K562 (cell line): ENCODE measurements around the gene FGF21. TPM values are rescaled to one million over a fixed set of nuclear protein-coding genes. Genes with fewer than 3 reads are reported as not detected.

Experiments used
- BHLHE40 ChIP-seq: IDR thresholded peaks from 2 replicates; pipeline ENCODE4 v1.6.1; 2011; ENCODE audit warnings: low read length, improper control_type of control experiment
- EP400 ChIP-seq: fragments of 450-650 bp; IDR thresholded peaks from 2 replicates; pipeline ENCODE4 v1.6.1; 2017; ENCODE audit warnings: antibody characterized with exemption, mild to moderate bottlenecking, moderate library complexity
- FOSL1 ChIP-seq: fragments of 200-800 bp; sonication (Bioruptor generic); conservative IDR thresholded peaks from 2 replicates; pipeline ENCODE4 v1.6.1; 2016; ENCODE audit warnings: missing genetic modification characterization, missing compliant biosample characterization
- PYGO2 ChIP-seq: fragments of 450-650 bp; IDR thresholded peaks from 2 replicates; pipeline ENCODE4 v1.6.1; 2016; ENCODE audit warnings: mild to moderate bottlenecking, missing genetic modification characterization, moderate library complexity, missing compliant biosample characterization
- SNAPC5 ChIP-seq: fragments of 250-450 bp; sonication (Bioruptor Pico); IDR thresholded peaks from 2 replicates; pipeline ENCODE4 v1.8.0; 2021; ENCODE audit warnings: moderate library complexity, mild to moderate bottlenecking, inconsistent platforms
- TRIM24 ChIP-seq, 2 experiments: fragments of 450-650 bp; IDR thresholded peaks; 2 replicates each; pipeline ENCODE4 v1.6.1; 2016
- ZBTB49 ChIP-seq: sonication (generic); formaldehyde crosslinking; IDR thresholded peaks from 2 replicates; pipeline ENCODE4 v1.8.0; 2022; ENCODE audit warnings: missing genetic modification reagents, mild to moderate bottlenecking, borderline replicate concordance
- ZFP36 ChIP-seq: fragments of 150-350 bp; IDR thresholded peaks from 2 replicates; pipeline ENCODE4 v1.6.1; 2018; ENCODE audit warnings: low read length, low read depth; ENCODE audit not compliant: partially characterized antibody
- ZNF140 ChIP-seq: fragments of 250-450 bp; sonication (Bioruptor Pico); IDR thresholded peaks from 2 replicates; pipeline ENCODE4 v1.8.0; 2021; ENCODE audit warnings: moderate library complexity, mild to moderate bottlenecking, inconsistent platforms
- ZNF175 ChIP-seq: fragments of 200-800 bp; sonication (Bioruptor generic); IDR thresholded peaks from 2 replicates; pipeline ENCODE4 v1.6.1; 2016; ENCODE audit warnings: low read depth, mild to moderate bottlenecking, missing genetic modification characterization, missing compliant biosample characterization
- ZNF589 ChIP-seq: fragments of 200-800 bp; sonication (Bioruptor generic); IDR thresholded peaks from 2 replicates; pipeline ENCODE4 v1.6.1; 2016; ENCODE audit warnings: low read depth, missing genetic modification characterization, missing compliant biosample characterization
- ZNF766 ChIP-seq: fragments of 200-800 bp; sonication (Bioruptor generic); conservative IDR thresholded peaks from 2 replicates; pipeline ENCODE4 v1.6.1; 2016; ENCODE audit warnings: missing genetic modification characterization, missing compliant biosample characterization
- ZNF77 ChIP-seq: fragments of 250-450 bp; sonication (Bioruptor Pico); IDR thresholded peaks from 2 replicates; pipeline ENCODE4 v1.5.0; 2020
- polyA plus RNA-seq, 8 experiments: library from polyadenylated mRNA; depleted of rRNA in 4 of 8; stranded (reverse) in 5 of 8; unstranded in 3 of 8; fragments of >200 nt; fragmentation: Nextera tagmentation in 2 of 8; fragmentation: Illumina TruSeq in 1 of 8; extraction: Ambion mirVana in 2 of 8; extraction: Trizol in 1 of 8; gene quantifications; 2 replicates each; pipeline versions ENCODE4 v1.2.1 to v1.2.3, GENCODE V29; 2011 to 2014; ENCODE audit warnings: inconsistent platforms in 1 of 8, missing spikeins in 1 of 8
- total RNA-seq, 7 experiments: library from RNA; depleted of rRNA in 6 of 7; stranded (reverse); fragments of >200 nt in 6 of 7; fragmentation: Illumina TruSeq in 2 of 7; extraction: Trizol in 2 of 7; gene quantifications; 2 replicates each; pipeline versions ENCODE4 v1.2.1 to v1.2.3, GENCODE V29; 2011 to 2021; ENCODE audit warnings: low replicate concordance in 1 of 7
- TF ChIP-seq, protein P1 (sequence below): fragments of 250-450 bp; sonication (Bioruptor Pico); IDR thresholded peaks from 2 replicates; pipeline ENCODE4 v1.5.0; 2021
- TF ChIP-seq, protein P2 (sequence below): fragments of 250-450 bp; sonication (Bioruptor Pico); IDR thresholded peaks from 2 replicates; pipeline ENCODE4 v1.5.0; 2021; ENCODE audit warnings: mild to moderate bottlenecking, borderline replicate concordance

FGF21 gene
- total and polyA plus RNA-seq, 9 of the 15 experiments (the other 6 are each of a cell fraction or from before 2014, with no cell fraction given): 0.04 to 0.77 (median 0.09) TPM; not detected in 6

- TF ChIP-seq ZNF589 (CRISPR knock-in tag): 0 out of 2 replicates have a peak, but pooled peaks have one; percentile 37
- no peak for TF ChIP-seq TRIM24 (IDR thresholded peaks at IDR 0.05)
- TF ChIP-seq PYGO2 (tag): no peak
- no peak for TF ChIP-seq ZFP36
- no peak for TF ChIP-seq SNAPC5 (CRISPR knock-in tag)
- TF ChIP-seq, protein P1, sequence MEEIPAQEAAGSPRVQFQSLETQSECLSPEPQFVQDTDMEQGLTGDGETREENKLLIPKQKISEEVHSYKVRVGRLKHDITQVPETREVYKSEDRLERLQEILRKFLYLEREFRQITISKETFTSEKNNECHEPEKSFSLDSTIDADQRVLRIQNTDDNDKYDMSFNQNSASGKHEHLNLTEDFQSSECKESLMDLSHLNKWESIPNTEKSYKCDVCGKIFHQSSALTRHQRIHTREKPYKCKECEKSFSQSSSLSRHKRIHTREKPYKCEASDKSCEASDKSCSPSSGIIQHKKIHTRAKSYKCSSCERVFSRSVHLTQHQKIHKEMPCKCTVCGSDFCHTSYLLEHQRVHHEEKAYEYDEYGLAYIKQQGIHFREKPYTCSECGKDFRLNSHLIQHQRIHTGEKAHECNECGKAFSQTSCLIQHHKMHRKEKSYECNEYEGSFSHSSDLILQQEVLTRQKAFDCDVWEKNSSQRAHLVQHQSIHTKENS (CRISPR knock-in tag): no peak
- no peak; the same call in 1 of the 2 replicates for TF ChIP-seq FOSL1 (tag)
- TF ChIP-seq EP400: no peak
- no peak for TF ChIP-seq ZNF77 (CRISPR knock-in tag)
- TF ChIP-seq ZNF175: no peak
- TF ChIP-seq ZNF140 (CRISPR knock-in tag): no peak
- no peak for TF ChIP-seq BHLHE40
- peak; percentile 90 for TF ChIP-seq ZNF766
- TF ChIP-seq, protein P2, sequence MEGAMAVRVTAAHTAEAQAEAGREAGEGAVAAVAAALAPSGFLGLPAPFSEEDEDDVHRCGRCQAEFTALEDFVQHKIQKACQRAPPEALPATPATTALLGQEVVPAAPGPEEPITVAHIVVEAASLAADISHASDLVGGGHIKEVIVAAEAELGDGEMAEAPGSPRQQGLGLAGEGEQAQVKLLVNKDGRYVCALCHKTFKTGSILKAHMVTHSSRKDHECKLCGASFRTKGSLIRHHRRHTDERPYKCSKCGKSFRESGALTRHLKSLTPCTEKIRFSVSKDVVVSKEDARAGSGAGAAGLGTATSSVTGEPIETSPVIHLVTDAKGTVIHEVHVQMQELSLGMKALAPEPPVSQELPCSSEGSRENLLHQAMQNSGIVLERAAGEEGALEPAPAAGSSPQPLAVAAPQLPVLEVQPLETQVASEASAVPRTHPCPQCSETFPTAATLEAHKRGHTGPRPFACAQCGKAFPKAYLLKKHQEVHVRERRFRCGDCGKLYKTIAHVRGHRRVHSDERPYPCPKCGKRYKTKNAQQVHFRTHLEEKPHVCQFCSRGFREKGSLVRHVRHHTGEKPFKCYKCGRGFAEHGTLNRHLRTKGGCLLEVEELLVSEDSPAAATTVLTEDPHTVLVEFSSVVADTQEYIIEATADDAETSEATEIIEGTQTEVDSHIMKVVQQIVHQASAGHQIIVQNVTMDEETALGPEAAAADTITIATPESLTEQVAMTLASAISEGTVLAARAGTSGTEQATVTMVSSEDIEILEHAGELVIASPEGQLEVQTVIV (CRISPR knock-in tag): no peak
- TF ChIP-seq ZBTB49 (CRISPR knock-in tag): no peak
These were observed 9.9 kb upstream of the FGF21 start (continued) for GRCh38 chr19:48745208-48745995.
